Tongue (tissue), 2 donors: ENCODE measurements around the gene PVALEF. TPM values are rescaled to one million over a fixed set of nuclear protein-coding genes. Genes with fewer than 3 reads are reported as not detected.

Experiments used
- DNase-seq: peaks from one replicate; pipeline ENCODE4 v3.0.0-alpha.2; 2015
- total RNA-seq: library from RNA; depleted of rRNA; stranded (reverse); fragments of >200 nt; gene quantifications from one replicate; pipeline ENCODE4 v1.2.3, GENCODE V29; 2014

Gene PVALEF
- total RNA-seq, 1 donor from 2014 or later, result not detected

DNA sequence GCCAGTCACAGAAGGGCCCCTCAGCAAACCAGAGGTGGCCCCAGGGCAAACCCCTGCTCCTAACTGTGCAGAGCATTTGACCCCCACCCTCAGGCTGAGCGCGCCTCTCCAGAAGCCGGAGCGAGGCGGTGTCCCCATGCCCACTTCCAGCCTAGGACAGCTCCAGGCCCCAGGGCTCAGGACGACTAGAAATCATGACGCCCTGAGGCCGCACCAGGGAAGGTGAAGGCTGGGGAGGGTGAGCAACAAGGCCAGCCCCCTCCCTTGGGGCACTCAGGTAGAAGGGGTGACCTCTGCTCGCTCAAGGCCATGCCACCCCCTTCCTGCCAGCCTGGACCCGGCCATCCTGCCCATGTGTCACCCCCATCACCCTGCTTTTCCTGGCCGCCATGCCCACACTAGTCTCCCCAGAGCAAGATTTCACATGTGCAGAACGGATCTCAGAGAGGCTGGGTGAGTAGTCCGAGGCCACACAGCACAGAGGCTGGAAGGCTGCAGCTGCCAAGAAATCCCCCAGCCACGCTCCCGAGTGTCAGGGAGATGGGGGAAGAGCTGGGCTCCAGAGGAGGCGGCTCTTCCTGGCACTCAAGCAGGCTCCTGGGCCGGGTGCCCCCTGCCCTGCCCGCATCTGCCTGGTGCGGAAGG lies 2.1 kb upstream of the PVALEF start:
- DNase-seq, result no peak

DNA sequence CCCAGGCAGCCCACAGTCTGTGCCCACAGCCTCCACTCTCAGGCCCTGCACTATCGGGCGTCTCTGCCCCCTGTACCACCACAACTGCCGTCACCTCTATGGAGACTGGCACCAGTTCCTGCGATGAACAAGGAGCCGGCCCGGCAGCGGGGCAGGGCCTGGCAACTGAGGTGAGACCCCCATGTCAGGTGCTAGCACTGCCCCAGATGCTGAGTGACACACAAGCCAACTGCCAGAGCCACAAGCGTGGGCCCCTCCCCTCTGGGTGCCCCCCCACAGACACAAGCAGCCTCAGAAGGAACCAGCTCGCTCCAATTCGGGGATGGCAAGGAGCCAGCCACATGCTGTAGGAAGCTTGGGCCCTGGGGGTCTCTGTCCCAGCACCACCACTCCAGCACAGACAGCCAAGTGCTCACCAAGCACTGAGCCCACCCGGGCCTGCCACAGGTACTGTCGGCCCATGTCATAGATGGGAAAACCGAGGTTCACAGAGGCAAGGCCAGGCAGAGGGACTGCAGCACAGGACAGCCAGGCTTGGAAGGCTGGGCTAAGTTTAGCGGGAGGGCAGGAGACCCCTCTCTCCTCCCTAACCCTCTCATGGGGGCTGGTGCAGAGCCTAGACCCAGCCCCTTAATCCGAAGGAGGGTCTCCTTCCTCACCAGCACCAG lies 1.5 kb upstream of the PVALEF start:
- no peak for DNase-seq

DNA sequence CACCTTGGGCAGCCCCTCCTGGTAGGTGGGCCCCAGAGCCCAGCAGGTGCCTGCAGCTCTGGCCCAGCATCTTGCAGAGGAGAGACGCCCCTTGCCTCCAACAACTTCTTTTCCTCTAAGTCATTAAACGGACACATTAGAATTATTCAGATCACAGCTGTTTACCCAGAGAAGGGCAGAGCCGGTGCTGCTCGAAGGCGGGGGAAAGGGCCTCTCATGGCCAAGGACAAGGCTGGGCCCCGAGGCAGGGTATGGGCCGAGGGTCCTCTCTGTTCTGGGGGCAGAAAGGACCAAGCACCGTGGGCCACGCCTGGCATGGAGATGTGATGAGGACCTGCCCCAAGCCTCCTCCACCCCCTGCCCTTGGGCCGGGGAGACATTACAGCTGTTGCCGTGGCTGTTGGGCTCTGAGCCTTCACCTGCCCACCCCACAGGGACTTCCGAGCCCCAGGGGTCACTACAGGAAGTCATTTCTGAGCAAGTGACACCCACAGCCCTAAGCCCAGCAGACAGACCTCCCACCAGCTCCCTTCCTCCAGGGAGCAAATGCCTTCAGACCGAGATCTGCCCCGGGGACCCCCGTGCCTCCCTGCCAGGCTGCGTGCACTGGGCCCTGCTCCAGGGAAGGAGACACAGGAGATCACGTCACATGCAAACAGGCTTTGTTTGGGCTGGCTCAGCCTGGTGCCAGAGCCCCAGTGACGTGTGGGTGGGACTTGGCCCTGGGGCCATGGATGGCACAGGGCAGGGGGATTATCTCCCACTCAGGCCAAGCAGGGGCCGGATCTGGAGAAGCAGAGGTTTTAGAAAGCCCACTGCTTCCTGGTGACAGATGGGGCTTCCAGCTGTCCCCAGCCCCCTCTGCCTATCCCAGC lies 699 bp upstream of the PVALEF start:
- DNase-seq, result peak; percentile 95

DNA sequence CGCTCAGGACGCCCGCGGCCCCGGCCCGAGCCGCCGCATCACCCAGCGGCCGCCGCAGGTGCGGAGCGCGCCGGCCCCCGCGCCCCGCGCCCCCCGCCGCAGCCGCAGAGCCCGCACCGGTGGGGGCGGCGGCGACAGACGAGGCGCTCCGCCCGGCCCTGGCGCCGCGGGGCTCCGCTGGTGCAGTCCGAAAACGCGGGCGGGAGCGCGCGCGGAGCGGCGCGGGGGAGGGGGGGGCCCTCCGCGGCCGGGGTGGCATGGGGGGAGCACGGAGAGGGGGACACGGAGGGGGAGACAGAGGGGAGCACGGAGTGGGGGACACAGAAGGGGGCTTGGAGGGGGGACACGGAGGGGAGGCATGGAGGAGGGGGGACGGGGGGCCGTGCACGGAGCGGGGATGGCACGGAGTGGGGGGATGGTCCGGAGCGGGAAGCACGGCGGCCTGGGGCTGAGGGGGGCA lies 756 bp downstream of the PVALEF start, which contains the start of gene AATK:
TSS of gene AATK (minus strand) at position 189 of the 460 bp plus-strand sequence. CDS start 229 bp downstream, outside the sequence.
- DNase-seq, result no peak

DNA sequence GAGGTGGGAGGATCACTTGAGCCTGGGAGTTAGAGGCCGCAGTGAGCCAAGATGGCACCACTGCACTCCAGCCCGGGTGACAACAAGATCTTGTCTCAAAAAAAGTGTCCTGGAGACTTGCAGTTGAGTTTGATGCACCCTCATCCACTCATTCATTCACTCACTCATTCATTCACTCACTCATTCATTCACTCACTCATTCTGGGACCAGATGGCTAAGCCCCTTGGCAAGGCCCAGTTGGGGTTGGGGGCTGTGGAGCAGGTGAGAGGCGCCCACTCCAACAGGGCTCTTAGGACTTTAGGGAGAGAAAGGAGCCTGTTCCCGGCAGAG lies 1.9 kb downstream of the PVALEF start:
- no peak for DNase-seq

DNA sequence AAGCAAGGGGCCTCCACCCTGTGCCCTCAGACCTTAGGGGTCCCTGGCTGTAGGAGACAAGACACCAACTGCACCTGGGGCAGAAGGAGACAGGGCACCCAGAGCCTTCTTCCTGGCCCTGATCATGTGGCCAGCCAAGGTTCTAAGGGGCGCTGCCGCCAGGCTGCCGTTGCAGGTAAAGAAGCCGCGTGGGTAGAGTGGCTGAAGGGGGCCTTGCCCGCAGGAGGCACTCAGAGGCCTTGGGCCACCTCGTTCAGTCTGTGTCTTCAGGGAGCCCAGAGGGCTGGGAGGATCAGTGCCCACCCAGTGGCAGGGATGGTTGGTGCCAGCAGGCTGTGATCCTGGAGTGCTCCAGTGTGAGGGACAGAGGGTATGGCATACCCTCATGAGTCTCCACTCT lies 2.3 kb downstream of the PVALEF start:
- no peak for DNase-seq

DNA sequence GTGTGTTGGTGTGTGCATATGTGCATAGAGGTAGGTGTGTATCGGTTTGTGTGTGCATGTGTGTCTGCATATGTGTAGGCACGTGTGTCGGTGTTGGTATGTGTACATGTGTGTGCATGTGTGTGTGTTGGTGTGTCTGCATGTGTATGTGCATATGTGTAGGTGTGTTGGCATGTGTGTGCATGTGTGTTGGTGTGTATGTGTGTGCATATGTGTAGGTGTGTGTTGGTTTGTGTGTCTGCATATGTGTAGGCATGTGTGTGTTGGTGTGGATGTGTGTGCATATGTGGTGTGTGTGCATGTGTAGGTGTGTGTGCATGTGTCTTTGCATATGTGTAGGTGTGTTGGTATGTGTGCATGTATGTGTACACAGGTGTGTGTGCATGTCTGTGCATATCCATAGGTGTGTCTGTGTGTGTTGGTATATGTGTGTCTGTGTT lies 4.6 kb downstream of the PVALEF start:
- DNase-seq, result no peak

DNA sequence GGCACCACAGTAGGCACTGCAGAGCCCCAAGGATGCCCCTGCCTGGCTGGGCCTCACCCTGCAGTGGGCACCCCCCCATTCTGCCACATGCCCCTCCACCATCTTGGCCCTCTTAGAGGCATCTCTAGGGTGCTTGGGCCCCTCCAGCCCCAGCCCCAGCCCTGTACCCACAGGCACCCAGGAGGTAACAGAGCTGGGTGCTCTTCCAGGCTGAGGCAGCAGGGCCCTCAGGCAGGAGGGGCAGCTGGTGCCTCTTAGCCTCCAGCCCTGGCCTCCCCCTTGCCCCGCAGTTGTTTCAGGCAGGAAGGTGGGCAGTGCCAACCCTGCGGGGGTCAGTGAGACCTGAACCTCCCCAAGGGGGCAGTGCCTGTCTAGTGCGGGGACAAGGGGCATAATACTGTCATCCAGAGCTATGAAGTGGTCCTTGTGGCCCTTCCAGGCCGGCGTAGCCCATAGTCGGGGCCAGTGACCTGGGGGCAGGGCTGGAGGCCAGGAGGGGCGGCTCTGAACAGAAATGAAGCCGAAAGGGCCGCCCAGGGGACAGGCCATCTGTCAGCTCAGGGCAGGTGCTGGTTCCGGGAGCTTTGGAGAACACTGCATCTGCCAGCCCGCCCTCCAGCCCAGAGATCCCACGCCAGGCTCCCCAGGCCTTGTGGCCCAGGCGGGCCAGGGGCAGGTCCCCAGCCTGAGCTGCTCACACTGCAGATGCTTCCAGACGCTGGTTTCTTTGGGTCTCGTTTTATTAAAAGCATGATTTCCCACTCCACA lies 5.6 kb downstream of the PVALEF start:
- peak; percentile 94 for DNase-seq

DNA sequence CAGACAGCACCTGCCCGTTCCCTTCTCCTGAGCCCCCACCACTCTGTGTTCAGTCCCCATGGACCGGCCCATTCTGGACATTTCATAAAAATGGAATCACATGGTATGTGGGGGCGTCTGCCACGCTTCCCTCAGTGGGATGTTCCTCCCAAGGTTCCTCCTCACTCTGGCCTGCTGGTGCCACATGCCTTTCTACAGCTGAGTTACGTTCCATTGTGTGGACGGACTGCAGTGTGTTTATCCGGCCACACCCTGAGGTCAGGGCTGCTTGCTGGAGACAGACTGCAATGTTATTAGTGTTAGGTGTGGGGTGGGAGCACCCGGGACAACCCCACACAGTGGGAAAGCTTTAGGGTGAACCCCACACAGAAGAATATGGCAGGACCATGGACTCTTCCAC lies 6.6 kb downstream of the PVALEF start:
- DNase-seq, result peak; percentile 27

DNA sequence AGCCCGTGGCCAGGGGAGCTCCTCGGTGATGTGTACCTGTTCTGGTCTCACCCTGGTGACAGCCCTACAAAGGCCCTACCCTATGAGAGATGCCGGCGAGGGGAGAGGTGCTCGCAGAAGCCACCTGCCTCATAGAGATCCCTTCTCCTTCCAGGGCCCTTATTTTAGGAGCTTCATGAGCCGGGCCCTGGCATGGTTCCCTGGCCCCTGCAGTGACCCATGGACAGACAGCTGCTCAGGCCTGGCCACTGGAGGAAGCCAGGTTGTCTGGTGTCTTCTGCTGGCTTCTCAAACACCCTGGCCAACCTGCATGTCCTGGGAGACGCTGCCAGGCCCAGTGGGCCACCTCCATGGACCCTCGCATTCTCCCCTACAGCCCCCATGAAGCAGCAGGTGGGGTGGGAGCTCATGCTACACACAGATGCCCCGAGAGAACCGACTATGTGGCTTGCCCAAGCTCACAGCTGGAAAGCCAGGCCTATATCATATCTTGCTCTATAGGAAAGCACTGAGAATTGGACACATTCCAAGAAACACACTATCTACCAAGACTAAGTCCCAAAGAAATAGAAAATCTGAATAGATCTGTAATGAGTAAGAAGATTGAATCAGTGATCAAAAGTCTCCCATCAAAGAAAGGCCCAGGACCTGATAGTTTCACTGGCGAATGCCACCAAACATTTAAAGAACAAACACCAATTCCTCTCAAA lies 7.9 kb downstream of the PVALEF start:
- DNase-seq, result peak; percentile 69

DNA sequence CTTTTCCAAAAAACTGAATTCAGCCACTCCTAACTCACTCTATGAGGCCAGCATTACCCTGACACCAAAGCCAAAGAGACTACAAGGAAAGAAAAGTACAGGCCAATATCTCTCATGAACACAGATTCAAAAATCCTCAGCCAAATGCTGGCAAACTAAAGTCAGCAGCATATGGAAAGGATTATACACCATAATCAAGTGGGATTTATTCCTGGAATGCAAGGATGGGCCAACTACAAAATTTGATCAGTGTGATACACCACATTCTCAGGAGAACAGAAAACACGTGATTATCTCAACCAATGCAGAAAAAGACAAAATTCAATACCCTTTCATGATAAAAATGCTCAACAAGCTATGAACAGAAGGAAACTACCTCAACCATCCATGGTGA lies 8.5 kb downstream of the PVALEF start:
- peak; percentile 86 for DNase-seq

DNA sequence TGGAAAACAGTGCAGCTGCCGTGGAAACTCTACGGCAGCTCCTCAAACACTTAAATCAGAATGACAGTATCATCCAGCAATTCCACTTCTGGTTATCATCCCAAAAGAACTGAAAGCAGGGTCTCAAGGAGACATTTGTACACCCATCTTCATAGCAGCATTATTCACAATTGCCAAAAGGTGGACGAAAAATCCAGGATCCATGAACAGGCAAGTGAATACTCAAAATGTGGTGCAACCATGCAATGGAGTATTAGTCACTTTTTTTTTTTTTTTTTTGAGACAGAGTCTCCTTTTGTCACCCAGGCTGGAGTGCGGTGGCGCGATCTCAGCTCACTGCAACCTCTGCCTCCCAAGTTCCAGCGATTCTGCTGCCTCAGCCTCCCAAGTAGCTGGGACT lies 11.4 kb downstream of the PVALEF start:
- DNase-seq, result no peak

DNA sequence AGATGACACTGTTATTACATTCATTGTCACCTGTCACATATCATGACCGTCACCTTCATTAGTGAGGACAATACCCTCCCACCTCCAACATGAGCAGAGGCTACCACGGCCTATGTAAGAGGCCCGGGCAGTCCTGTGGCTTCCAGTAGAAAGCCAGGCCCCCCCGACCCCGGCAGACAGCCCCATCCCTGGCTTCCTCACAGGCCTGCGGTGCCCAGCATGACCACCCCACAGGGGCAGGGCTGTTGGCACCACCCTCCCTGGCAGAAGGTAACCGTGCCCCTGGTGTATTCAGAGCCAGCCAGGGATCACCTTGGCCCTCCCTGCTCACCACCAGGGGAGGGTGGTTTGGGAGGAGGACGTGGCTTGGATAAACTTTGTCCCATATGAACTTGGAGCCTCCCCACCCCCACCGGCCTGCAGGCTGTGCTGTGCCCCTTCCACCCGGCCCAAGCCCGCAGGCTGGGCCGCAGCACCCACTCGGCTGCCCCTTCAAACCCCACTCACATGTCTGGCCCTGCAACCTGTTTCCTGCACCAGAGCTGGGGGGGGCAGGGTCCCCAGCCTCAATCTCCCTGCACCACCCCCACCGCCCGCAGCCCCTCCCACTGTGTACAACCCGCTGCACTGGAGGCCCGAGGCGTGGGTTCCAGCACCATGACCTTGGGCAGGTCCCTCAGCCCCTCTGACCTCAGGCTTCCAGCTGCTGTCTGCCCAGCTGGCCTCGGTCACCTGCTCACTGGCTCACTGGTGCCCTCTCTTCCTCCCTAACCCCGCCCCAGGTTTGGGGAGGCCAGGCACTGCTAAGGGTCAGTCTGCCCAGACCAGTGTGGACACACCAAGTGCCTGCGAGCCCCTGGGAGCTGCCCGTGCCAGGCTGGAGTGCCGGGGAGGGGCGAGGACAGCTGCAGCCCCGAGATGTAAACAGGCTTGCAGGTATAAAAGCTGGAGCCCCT lies 13.1 kb downstream of the PVALEF start:
- DNase-seq, result peak; percentile 14

DNA sequence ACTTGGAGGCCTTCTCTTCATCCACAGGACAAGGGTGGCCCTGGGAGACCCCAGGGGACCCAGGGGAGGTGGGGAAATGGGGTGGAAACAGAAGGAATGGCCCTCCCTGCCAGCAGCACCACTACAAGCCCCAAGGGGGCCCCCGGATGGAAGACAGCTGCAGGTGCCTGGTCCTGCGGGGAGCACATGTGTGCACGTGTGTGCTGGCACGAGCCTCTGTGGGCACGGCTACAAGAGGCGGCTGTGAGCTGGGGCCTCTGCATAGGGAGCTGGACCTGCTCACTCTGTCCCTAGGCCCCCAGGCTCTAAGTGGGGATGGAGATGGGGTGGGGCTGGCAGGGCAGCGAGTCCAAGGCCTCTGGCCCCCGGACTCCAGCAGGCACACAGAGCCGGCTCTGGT lies 13.9 kb downstream of the PVALEF start:
- peak; percentile 58 for DNase-seq

DNA sequence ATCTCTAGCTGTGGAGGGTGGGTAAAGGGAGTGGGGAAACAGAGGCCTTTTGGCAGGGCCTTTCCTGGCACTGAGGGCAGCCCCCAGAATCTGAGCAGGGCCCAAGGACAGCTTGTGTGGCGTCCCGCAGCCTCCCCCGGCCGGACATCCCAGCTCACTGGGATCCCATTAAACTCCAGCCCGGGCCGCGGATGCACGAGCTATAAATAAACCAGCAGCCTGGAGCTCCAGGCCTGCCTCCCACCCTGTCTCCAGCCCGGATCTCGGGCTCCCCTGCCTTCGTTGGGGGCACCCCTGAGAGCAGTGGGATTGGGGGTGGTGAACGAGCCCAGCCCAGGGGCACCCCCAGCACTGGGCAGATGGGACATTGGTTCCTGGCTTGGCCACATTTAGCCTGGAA lies 14.6 kb downstream of the PVALEF start:
- peak; percentile 50 for DNase-seq

DNA sequence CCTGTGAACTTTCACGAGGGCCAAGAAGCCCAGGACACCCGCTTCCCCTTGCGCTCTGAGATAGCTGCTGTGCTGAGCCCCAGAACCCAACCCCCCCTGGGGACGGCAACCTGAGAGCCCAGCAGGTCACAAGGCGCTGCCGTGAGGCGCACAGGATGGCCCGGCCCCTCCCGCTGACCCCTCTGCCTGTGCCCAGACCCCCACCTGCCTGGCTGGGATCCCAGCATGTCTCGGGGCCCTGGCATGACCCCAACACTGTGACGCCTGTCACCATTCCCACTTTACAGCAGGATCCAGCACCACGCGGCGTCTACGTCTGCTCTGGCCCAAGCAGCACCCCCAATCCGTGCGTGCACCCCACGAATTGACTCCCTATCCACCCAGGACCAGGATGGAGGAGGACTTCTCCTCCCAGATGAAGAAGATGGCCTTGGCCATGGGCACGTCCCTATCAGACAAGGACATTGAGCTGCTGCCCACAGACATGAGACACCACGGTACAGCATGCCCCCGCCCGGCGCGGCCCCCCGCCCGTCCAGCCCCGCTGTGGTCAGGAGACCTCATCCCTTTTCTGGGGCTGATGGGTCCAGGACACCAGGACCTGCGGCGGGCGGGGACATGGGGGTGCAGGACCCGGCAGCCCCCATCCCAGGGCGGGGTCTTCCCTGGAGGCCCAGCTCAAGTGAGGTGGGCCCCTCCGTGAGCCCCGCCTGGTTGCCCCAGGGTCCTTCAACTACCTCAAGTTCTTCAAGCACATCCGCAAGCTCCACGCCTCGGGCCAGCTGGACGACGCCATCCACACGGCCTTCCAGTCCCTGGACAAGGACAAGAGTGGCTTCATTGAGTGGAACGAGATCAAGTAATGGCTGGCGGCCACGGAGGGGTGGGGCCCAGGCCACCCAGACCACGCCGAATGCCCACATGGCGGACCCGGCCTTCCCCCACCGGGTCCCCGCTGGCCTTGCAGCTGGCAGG lies 15.8 kb downstream of the PVALEF start:
- no peak for DNase-seq

DNA sequence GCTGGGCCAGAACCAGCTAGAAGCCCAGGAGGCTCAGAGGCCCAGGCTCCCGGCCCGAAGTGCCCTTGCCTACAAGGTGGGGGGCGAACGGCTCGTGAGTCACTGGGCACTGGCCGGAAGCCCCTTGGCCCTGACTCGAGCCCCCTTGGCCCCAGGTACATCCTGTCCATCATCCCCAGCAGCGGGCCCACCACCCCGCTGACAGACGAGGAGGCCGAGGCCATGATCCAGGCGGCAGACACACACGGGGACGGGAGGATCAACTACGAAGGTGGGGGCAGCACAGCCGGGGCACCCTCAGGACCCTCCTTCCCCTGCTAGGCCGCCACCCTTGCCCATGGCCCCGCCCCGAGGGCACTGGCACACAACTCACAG lies 16.5 kb downstream of the PVALEF start:
- no peak for DNase-seq

DNA sequence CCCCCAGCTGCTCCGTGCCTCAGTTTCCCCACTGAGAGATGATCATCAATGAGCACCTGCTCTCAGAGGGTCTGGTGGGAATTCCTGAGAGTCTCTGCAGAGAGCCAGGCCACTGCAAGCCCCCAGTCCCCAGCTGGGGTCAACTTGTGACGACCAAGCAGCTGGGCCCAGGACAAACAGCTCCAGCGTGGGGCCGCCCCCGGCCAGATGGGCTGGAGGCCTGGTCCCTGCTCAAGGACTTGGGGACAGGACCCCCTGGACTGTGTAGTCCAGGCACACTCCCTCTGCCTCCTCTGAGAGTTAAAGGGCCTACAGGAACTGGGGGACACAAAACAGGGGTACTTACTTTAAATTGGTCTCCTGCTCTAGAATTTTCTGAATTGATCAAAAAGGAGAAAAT lies 17.3 kb downstream of the PVALEF start:
- no peak for DNase-seq

DNA sequence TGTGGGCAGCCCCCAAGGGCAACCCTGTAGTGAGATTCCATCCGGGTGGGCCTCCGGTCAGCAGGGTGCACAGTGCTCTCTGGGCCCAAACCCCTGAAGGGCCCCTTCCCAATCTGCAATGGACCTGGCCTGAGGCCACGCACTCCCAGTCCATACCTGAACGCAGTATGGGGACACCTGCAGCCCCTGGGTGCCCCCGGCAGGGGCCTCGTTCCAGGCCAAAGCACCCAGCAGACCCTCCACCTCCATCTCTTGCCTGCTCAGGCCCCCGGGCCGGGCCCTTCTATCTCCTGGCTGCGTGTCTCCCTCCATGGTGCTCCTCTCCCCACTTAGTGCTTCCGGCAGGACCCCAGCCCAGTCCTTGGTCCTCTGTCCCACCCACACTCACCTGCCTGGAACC lies 18.0 kb downstream of the PVALEF start:
- no peak for DNase-seq
